Panc1 (cell line): ENCODE results near the gene CBX2.

ENCODE experiments used
- CTCF ChIP-seq: fragments of 450-650 bp; IDR thresholded peaks from 2 replicates; pipeline ENCODE4 v1.5.1; 2017; ENCODE audit warnings: mild to moderate bottlenecking
- POLR2AphosphoS5 ChIP-seq: IDR thresholded peaks from 2 replicates; pipeline ENCODE4 v1.6.1; 2012; ENCODE audit warnings: mild to moderate bottlenecking, low read depth, low read length, moderate library complexity

GRCh38 chr17:79797492-79798298, 19.7 kb downstream of the CBX2 start:
- TF ChIP-seq CTCF, result no peak
- TF ChIP-seq POLR2AphosphoS5, result no peak
